PC-3 (cell line): ENCODE results near the gene LRIG3.

Source experiments
- EZH2 ChIP-seq: fragments of 300-600 bp; sonication (generic); IDR thresholded peaks from one replicate; pipeline ENCODE4 v1.6.1; 2017; ENCODE audit warnings: antibody characterized with exemption, mild to moderate bottlenecking, low read length; ENCODE audit not compliant: unreplicated experiment
- EZH2phosphoT487 ChIP-seq: fragments of 300-600 bp; sonication (generic); IDR thresholded peaks from 2 replicates; pipeline ENCODE4 v1.6.1; 2018; ENCODE audit warnings: mild to moderate bottlenecking, antibody characterized with exemption, low read length, borderline replicate concordance
- TF ChIP-seq, protein P1 (sequence below): fragments of 300-600 bp; sonication (generic); conservative IDR thresholded peaks from 2 replicates; pipeline ENCODE4 v1.5.1; 2017; ENCODE audit warnings: antibody characterized with exemption, low read depth, mild to moderate bottlenecking, low read length

DNA sequence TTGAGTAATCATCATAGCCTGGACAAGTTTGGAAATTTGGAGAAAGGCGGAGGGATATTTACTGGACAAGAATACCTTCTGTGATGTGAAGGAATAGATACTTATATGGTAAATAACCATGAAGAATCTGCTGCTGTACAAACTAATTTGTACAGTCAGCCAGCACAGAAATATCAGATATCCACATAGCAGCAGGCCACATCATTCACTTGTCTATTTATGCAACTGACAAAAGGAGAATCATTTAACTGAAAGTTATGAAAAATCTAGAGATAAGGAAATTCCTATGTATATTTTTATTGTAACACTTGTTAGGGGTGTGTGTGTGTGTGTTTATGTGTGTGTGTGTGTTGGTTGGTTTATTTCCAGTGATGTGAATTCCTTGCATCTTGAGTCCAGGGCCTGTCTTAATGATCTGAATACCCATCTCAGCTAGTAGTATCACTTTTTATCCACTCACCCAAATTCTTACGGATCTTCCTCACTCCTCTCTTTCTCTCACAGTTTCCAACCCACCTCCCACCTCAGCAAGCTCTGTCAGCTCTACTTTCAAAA is 10.5 kb upstream of the LRIG3 start:
- TF ChIP-seq, protein P1, sequence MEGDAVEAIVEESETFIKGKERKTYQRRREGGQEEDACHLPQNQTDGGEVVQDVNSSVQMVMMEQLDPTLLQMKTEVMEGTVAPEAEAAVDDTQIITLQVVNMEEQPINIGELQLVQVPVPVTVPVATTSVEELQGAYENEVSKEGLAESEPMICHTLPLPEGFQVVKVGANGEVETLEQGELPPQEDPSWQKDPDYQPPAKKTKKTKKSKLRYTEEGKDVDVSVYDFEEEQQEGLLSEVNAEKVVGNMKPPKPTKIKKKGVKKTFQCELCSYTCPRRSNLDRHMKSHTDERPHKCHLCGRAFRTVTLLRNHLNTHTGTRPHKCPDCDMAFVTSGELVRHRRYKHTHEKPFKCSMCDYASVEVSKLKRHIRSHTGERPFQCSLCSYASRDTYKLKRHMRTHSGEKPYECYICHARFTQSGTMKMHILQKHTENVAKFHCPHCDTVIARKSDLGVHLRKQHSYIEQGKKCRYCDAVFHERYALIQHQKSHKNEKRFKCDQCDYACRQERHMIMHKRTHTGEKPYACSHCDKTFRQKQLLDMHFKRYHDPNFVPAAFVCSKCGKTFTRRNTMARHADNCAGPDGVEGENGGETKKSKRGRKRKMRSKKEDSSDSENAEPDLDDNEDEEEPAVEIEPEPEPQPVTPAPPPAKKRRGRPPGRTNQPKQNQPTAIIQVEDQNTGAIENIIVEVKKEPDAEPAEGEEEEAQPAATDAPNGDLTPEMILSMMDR = no peak
- TF ChIP-seq EZH2phosphoT487 (no peak), EZH2 (no peak)
